ENCODE data around the gene FGGY. TPM values are rescaled to one million over a fixed set of nuclear protein-coding genes. Genes with fewer than 3 reads are reported as not detected.
"Not testable (repeated sequence)": the region's sequence is repeated elsewhere in the genome, so short reads cannot be mapped to it uniquely, and the experiment has no call there.

Gene FGGY
- total RNA-seq, 1 donor from 2014 or later, result 9.0 TPM

GRCh38 chr1:59609245-59609644 lies 312.4 kb downstream of the FGGY start:
- no peak for DNase-seq (ENCODE audit: low spot score)
- Mint-ChIP-seq H3K36me3 (ENCODE audit: low read depth) (peaks cover 22% of the 10 kb centered on the region), H3K4me3 (ENCODE audit: unreplicated experiment) (no peak overlapping the region), H3K9me3 (ENCODE audit: low read depth) (peaks cover 16% of the 10 kb centered on the region), H3K4me1 (ENCODE audit: low read depth) (peaks cover 5% of the 10 kb centered on the region), H3K27me3 (ENCODE audit: low read depth) (no peaks in the 10 kb centered on the region), H3K27ac (ENCODE audit: unreplicated experiment) (no peak overlapping the region)
- TF ChIP-seq CTCF (IDR thresholded peaks at IDR 0.05), result no peak

DNA sequence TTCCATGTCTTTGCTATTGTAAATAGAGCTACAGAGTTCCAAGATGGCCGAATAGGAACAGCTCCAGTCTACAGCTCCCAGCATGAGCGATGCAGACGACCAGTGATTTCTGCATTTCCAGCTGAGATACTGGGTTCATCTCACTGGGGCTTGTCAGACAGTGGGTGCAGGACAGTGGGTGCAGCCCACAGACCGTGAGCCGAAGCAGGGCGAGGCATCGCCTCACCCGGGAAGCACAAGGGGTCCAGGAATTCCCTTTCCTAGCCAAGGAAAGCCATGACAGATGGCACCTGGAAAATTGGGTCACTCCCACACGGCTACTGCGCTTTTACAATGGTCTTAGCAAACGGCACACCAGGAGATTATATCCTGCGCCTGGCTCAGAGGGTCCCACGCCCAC lies 313.6 kb downstream of the FGGY start:
- peaks cover 23% of the 10 kb centered on the region for H3K9me3 Mint-ChIP-seq (ENCODE audit: low read depth)
- H3K27me3 Mint-ChIP-seq (ENCODE audit: low read depth); H3K27ac Mint-ChIP-seq (ENCODE audit: unreplicated experiment); H3K4me1 Mint-ChIP-seq (ENCODE audit: low read depth); H3K4me3 Mint-ChIP-seq (ENCODE audit: unreplicated experiment); DNase-seq (ENCODE audit: low spot score): not testable (repeated sequence)
- peaks cover 22% of the 10 kb centered on the region for H3K36me3 Mint-ChIP-seq (ENCODE audit: low read depth)

DNA sequence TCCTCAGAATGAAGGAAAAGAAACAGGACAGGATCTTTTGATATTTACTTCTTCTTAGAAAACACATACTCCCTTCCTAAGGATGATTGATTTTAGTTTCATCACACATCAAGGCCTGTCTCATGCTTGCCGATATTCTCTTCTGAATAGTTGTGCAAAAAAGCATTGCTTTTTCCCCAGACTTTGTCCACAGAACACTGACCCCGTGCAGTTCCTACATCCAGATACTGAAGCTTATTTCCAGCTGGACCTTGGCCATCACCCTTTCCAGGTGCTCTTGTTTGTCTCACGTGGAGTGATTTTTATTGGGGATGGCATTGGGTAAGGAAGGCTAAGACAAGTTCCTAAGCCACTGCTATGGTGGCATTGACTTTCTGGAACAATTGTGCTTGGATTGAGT lies 320.5 kb downstream of the FGGY start:
- Mint-ChIP-seq H3K4me3 (ENCODE audit: unreplicated experiment) (no peak overlapping the region), H3K27ac (ENCODE audit: unreplicated experiment) (no peak overlapping the region), H3K9me3 (ENCODE audit: low read depth) (peaks cover 10% of the 10 kb centered on the region), H3K36me3 (ENCODE audit: low read depth) (peaks cover 7% of the 10 kb centered on the region), H3K4me1 (ENCODE audit: low read depth) (no peaks in the 10 kb centered on the region), H3K27me3 (ENCODE audit: low read depth) (no peaks in the 10 kb centered on the region)
- DNase-seq (ENCODE audit: low spot score), result no peak
- no peak for TF ChIP-seq CTCF (IDR thresholded peaks at IDR 0.05)

GRCh38 chr1:59619557-59619956 lies 322.7 kb downstream of the FGGY start:
- DNase-seq (ENCODE audit: low spot score), result no peak
- peaks cover 4% of the 10 kb centered on the region for H3K36me3 Mint-ChIP-seq (ENCODE audit: low read depth)
- no peaks in the 10 kb centered on the region for H3K27me3 Mint-ChIP-seq (ENCODE audit: low read depth)
- H3K4me3 Mint-ChIP-seq (ENCODE audit: unreplicated experiment), result no peak overlapping the region
- no peak overlapping the region for H3K27ac Mint-ChIP-seq (ENCODE audit: unreplicated experiment)
- no peaks in the 10 kb centered on the region for H3K4me1 Mint-ChIP-seq (ENCODE audit: low read depth)
- H3K9me3 Mint-ChIP-seq (ENCODE audit: low read depth), result peaks cover 9% of the 10 kb centered on the region
- no peak for TF ChIP-seq CTCF (IDR thresholded peaks at IDR 0.05)

- Mint-ChIP-seq H3K4me1 (ENCODE audit: low read depth) (no peaks in the 10 kb centered on the region), H3K4me3 (ENCODE audit: unreplicated experiment) (no peak overlapping the region), H3K27me3 (ENCODE audit: low read depth) (no peaks in the 10 kb centered on the region), H3K27ac (ENCODE audit: unreplicated experiment) (no peak overlapping the region), H3K36me3 (ENCODE audit: low read depth) (peaks cover 2% of the 10 kb centered on the region), H3K9me3 (ENCODE audit: low read depth) (no peaks in the 10 kb centered on the region)
- TF ChIP-seq CTCF (IDR thresholded peaks at IDR 0.05), result no peak
- DNase-seq (ENCODE audit: low spot score), result no peak
These were observed 328.5 kb downstream of the FGGY start for GRCh38 chr1:59625384-59625783.

GRCh38 chr1:59631561-59632255 lies 334.8 kb downstream of the FGGY start:
- no peaks in the 10 kb centered on the region for H3K9me3 Mint-ChIP-seq (ENCODE audit: low read depth)
- no peaks in the 10 kb centered on the region for H3K4me1 Mint-ChIP-seq (ENCODE audit: low read depth)
- H3K36me3 Mint-ChIP-seq (ENCODE audit: low read depth), result no peaks in the 10 kb centered on the region
- H3K4me3 Mint-ChIP-seq (ENCODE audit: unreplicated experiment), result no peak overlapping the region
- H3K27ac Mint-ChIP-seq (ENCODE audit: unreplicated experiment), result no peak overlapping the region
- no peak for DNase-seq (ENCODE audit: low spot score)
- H3K27me3 Mint-ChIP-seq (ENCODE audit: low read depth), result no peaks in the 10 kb centered on the region
- no peak for TF ChIP-seq CTCF (IDR thresholded peaks at IDR 0.05)

All from chondrocyte (in vitro differentiated cells).